Muscle layer of colon (tissue), 2 donors: Measurements from ENCODE around the gene CDC42.

Experiments used
- H3K27ac ChIP-seq: one replicate; pipeline ENCODE4 v1.7.0; 2013; ENCODE audit warnings: low read depth, mild to moderate bottlenecking, low read length, moderate library complexity
- H3K27me3 ChIP-seq, 2 donors: one replicate each; pipeline ENCODE4 v1.7.0; 2013; ENCODE audit warnings: low read length in 2 of 2, mild to moderate bottlenecking in 2 of 2; ENCODE audit not compliant: insufficient read depth in 2 of 2, control insufficient read depth in 1 of 2
- H3K36me3 ChIP-seq: one replicate; pipeline ENCODE4 v1.7.0; 2013; ENCODE audit warnings: mild to moderate bottlenecking, low read length; ENCODE audit not compliant: insufficient read depth
- H3K4me1 ChIP-seq: one replicate; pipeline ENCODE4 v1.7.0; 2013; ENCODE audit warnings: mild to moderate bottlenecking, low read length; ENCODE audit not compliant: insufficient read depth
- H3K4me3 ChIP-seq, 2 donors: one replicate each; pipeline ENCODE4 v1.7.0; 2013; ENCODE audit warnings: low read length in 2 of 2, low read depth in 1 of 2, mild to moderate bottlenecking in 1 of 2, moderate library complexity in 1 of 2
- H3K9ac ChIP-seq: one replicate; pipeline ENCODE4 v1.7.0; 2013; ENCODE audit warnings: low read length
- H3K9me3 ChIP-seq: one replicate; pipeline ENCODE4 v1.7.0; 2013; ENCODE audit warnings: mild to moderate bottlenecking, low read length
- donor health status: abdominal sarcoma.
- donor health status: Adenocarcinoma of cecum.

CDC42 gene

GRCh38 chr1:22127248-22127647 lies 74.7 kb downstream of the CDC42 start:
- Histone ChIP-seq H3K9me3 (no peaks in the 10 kb centered on the region), H3K27me3 (peaks cover 0 to 5% of the 10 kb centered on the region in 2 donors), H3K36me3 (no peaks in the 10 kb centered on the region), H3K27ac (no peak overlapping the region), H3K4me3 (no peak overlapping the region), H3K9ac (no peak overlapping the region), H3K4me1 (peaks cover under 1% of the 10 kb centered on the region)

GRCh38 chr1:22127731-22128130 lies 75.2 kb downstream of the CDC42 start:
- H3K9ac ChIP-seq: no peak overlapping the region
- H3K27ac ChIP-seq: no peak overlapping the region
- no peak overlapping the region for H3K4me3 ChIP-seq
- peaks cover 0 to 5% of the 10 kb centered on the region in 2 donors for H3K27me3 ChIP-seq
- no peaks in the 10 kb centered on the region for H3K36me3 ChIP-seq
- peaks cover 4% of the 10 kb centered on the region for H3K4me1 ChIP-seq
- H3K9me3 ChIP-seq: no peaks in the 10 kb centered on the region

- Histone ChIP-seq H3K9ac (no peak overlapping the region), H3K4me3 (no peak overlapping the region), H3K4me1 (peaks cover 4% of the 10 kb centered on the region), H3K27me3 (peaks cover 0 to 5% of the 10 kb centered on the region in 2 donors), H3K36me3 (no peaks in the 10 kb centered on the region), H3K27ac (no peak overlapping the region), H3K9me3 (no peaks in the 10 kb centered on the region)
Observed at GRCh38 chr1:22128392-22128791, 75.9 kb downstream of the CDC42 start.

- Histone ChIP-seq H3K4me1 (peaks cover 4% of the 10 kb centered on the region), H3K27ac (no peak overlapping the region), H3K9me3 (no peaks in the 10 kb centered on the region), H3K27me3 (peaks cover 0 to 5% of the 10 kb centered on the region in 2 donors), H3K4me3 (no peak overlapping the region), H3K9ac (no peak overlapping the region), H3K36me3 (no peaks in the 10 kb centered on the region)
Observed at GRCh38 chr1:22129501-22130117, 77.1 kb downstream of the CDC42 start.

- Histone ChIP-seq H3K9ac (no peak overlapping the region), H3K27me3 (peaks cover 0 to 5% of the 10 kb centered on the region in 2 donors), H3K27ac (no peak overlapping the region), H3K4me3 (no peak overlapping the region), H3K36me3 (no peaks in the 10 kb centered on the region), H3K9me3 (no peaks in the 10 kb centered on the region), H3K4me1 (peaks cover 4% of the 10 kb centered on the region)
Observed at GRCh38 chr1:22131062-22131461, 78.6 kb downstream of the CDC42 start.

GRCh38 chr1:22131875-22132486 lies 79.5 kb downstream of the CDC42 start:
- Histone ChIP-seq H3K36me3 (no peaks in the 10 kb centered on the region), H3K9ac (no peak overlapping the region), H3K27ac (no peak overlapping the region), H3K4me3 (no peak overlapping the region), H3K9me3 (no peaks in the 10 kb centered on the region), H3K27me3 (peaks cover 0 to 5% of the 10 kb centered on the region in 2 donors), H3K4me1 (peaks cover 4% of the 10 kb centered on the region)

- no peak overlapping the region for H3K9ac ChIP-seq
- H3K9me3 ChIP-seq: no peaks in the 10 kb centered on the region
- peaks cover 4% of the 10 kb centered on the region for H3K4me1 ChIP-seq
- H3K4me3 ChIP-seq: no peak overlapping the region
- peaks cover 0 to 5% of the 10 kb centered on the region in 2 donors for H3K27me3 ChIP-seq
- no peak overlapping the region for H3K27ac ChIP-seq
- H3K36me3 ChIP-seq: no peaks in the 10 kb centered on the region
Observed at GRCh38 chr1:22132517-22133235, 80.2 kb downstream of the CDC42 start.

GRCh38 chr1:22133247-22133930 lies 80.9 kb downstream of the CDC42 start:
- H3K4me3 ChIP-seq: no peak overlapping the region
- H3K4me1 ChIP-seq: peaks cover 4% of the 10 kb centered on the region
- no peak overlapping the region for H3K9ac ChIP-seq
- no peak overlapping the region for H3K27ac ChIP-seq
- H3K9me3 ChIP-seq: no peaks in the 10 kb centered on the region
- H3K27me3 ChIP-seq: peaks cover 0 to 5% of the 10 kb centered on the region in 2 donors
- H3K36me3 ChIP-seq: no peaks in the 10 kb centered on the region

GRCh38 chr1:22133931-22134324 lies 81.4 kb downstream of the CDC42 start:
- no peak overlapping the region for H3K9ac ChIP-seq
- H3K27me3 ChIP-seq: peaks cover 0 to 5% of the 10 kb centered on the region in 2 donors
- no peaks in the 10 kb centered on the region for H3K36me3 ChIP-seq
- H3K27ac ChIP-seq: no peak overlapping the region
- H3K4me1 ChIP-seq: peaks cover 4% of the 10 kb centered on the region
- no peaks in the 10 kb centered on the region for H3K9me3 ChIP-seq
- H3K4me3 ChIP-seq: no peak overlapping the region

GRCh38 chr1:22137004-22137720 lies 84.7 kb downstream of the CDC42 start:
- Histone ChIP-seq H3K4me1 (peaks cover 9% of the 10 kb centered on the region), H3K9me3 (no peaks in the 10 kb centered on the region), H3K36me3 (no peaks in the 10 kb centered on the region), H3K27me3 (peaks cover 0 to 15% of the 10 kb centered on the region in 2 donors), H3K9ac (no peak overlapping the region), H3K27ac (no peak overlapping the region), H3K4me3 (no peak overlapping the region)
